IMR-90 (cell line): ENCODE measurements around the gene NUP98. TPM values are rescaled to one million over a fixed set of nuclear protein-coding genes. Genes with fewer than 3 reads are reported as not detected.

Experiments
- ATAC-seq: fragments of 200-7000 bp; cut with Tn5 transposase; 2 replicates; pipeline ENCODE4 v1.9.1; 2020; ENCODE audit warnings: low read depth, mild to moderate bottlenecking, moderate library complexity
- BruUV-seq: library from RNA; stranded (reverse); fragments of 400-500 nt; replicated peaks from 2 replicates; lab custom pipeline; 2021; lab: Mats Ljungman, UMichigan
- CTCF ChIA-PET: fragments of 300-600 bp; formaldehyde crosslinking; extraction: SDS; loops from one replicate; lab custom pipeline; 2021; ENCODE audit warnings: antibody characterized with exemption; lab: Yijun Ruan, JAX
- POLR2A ChIA-PET: fragments of 300-600 bp; sonication (Branson Sonifier 250); formaldehyde crosslinking; loops from one replicate; lab custom pipeline; 2022; ENCODE audit warnings: antibody characterized with exemption; ENCODE audit not compliant: unreplicated experiment; lab: Charles Lee
- DNase-seq: peaks from one replicate; pipeline ENCODE4 v3.0.0; 2013
- H2AFZ ChIP-seq: replicated peaks from 2 replicates; pipeline ENCODE3; 2013; ENCODE audit warnings: low read length, mild to moderate bottlenecking; ENCODE audit not compliant: poor library complexity
- H2AK5ac ChIP-seq: 2 replicates; pipeline ENCODE4 v1.6.1; 2013; ENCODE audit warnings: low read depth, low read length, inconsistent platforms
- H2AK9ac ChIP-seq: replicated peaks from 2 replicates; pipeline ENCODE3; 2013; ENCODE audit warnings: mild to moderate bottlenecking, low read depth, low read length, moderate library complexity; ENCODE audit not compliant: poor library complexity
- H2BK120ac ChIP-seq: 2 replicates; pipeline ENCODE4 v1.6.1; 2013; ENCODE audit warnings: low read depth, low read length, inconsistent platforms
- H2BK15ac ChIP-seq: 3 replicates; pipeline ENCODE4 v1.6.1; 2013; ENCODE audit warnings: low read depth, low read length, inconsistent platforms
- H2BK20ac ChIP-seq: 2 replicates; pipeline ENCODE4 v1.6.1; 2013; ENCODE audit warnings: low read depth, mild to moderate bottlenecking, inconsistent platforms, low read length, moderate library complexity
- H2BK5ac ChIP-seq: 2 replicates; pipeline ENCODE4 v1.6.1; 2013; ENCODE audit warnings: mild to moderate bottlenecking, low read depth, low read length, inconsistent platforms; ENCODE audit not compliant: poor library complexity, severe bottlenecking
- H3K14ac ChIP-seq: replicated peaks from 2 replicates; pipeline ENCODE4 v1.6.1; 2013; ENCODE audit warnings: low read depth, low read length, inconsistent platforms
- H3K18ac ChIP-seq: 2 replicates; pipeline ENCODE4 v1.6.1; 2013; ENCODE audit warnings: low read depth, low read length, control low read depth
- H3K23ac ChIP-seq: 2 replicates; pipeline ENCODE4 v1.6.1; 2013; ENCODE audit warnings: low read depth, low read length, inconsistent platforms
- H3K27ac ChIP-seq: 2 replicates; pipeline ENCODE4 v1.5.1; 2013; ENCODE audit warnings: mild to moderate bottlenecking, control low read depth, low read length; ENCODE audit not compliant: insufficient read depth
- H3K27me3 ChIP-seq: 2 replicates; pipeline ENCODE4 v1.6.1; 2013; ENCODE audit warnings: low read length; ENCODE audit not compliant: control insufficient read depth, insufficient read depth
- H3K36me3 ChIP-seq: 2 replicates; pipeline ENCODE4 v1.6.1; 2013; ENCODE audit warnings: low read length, mixed read lengths; ENCODE audit not compliant: control insufficient read depth, insufficient read depth
- H3K4ac ChIP-seq: 2 replicates; pipeline ENCODE4 v1.6.1; 2013; ENCODE audit warnings: low read depth, low read length, inconsistent platforms
- H3K4me1 ChIP-seq: 2 replicates; pipeline ENCODE4 v1.6.1; 2013; ENCODE audit warnings: low read length, mixed read lengths; ENCODE audit not compliant: control insufficient read depth, insufficient read depth
- H3K4me2 ChIP-seq: 2 replicates; pipeline ENCODE4 v1.6.1; 2013; ENCODE audit warnings: low read depth, mild to moderate bottlenecking, control low read depth, low read length, moderate library complexity
- H3K4me3 ChIP-seq: 2 replicates; pipeline ENCODE4 v1.5.1; 2013; ENCODE audit warnings: low read depth, mild to moderate bottlenecking, control low read depth, low read length, moderate library complexity; ENCODE audit not compliant: insufficient read depth
- H3K56ac ChIP-seq: 2 replicates; pipeline ENCODE4 v1.6.1; 2013; ENCODE audit warnings: low read length, inconsistent platforms; ENCODE audit not compliant: insufficient read depth; ENCODE audit errors: extremely low read depth
- H3K79me1 ChIP-seq, 2 experiments: 2 replicates each; pipeline ENCODE4 v1.6.1; 2013; ENCODE audit warnings: low read length in 2 of 2, inconsistent platforms in 1 of 2, low read depth in 1 of 2
- H3K9ac ChIP-seq: 2 replicates; pipeline ENCODE4 v1.6.1; 2013; ENCODE audit warnings: low read depth, low read length, control low read depth
- H3K9me1 ChIP-seq: 2 replicates; pipeline ENCODE4 v1.6.1; 2013; ENCODE audit warnings: low read length, inconsistent platforms; ENCODE audit not compliant: insufficient read depth
- H3K9me3 ChIP-seq: 2 replicates; pipeline ENCODE4 v1.6.1; 2013; ENCODE audit warnings: low read length; ENCODE audit not compliant: control insufficient read depth, insufficient read depth
- H4K20me1 ChIP-seq: 2 replicates; pipeline ENCODE4 v1.6.1; 2013; ENCODE audit warnings: low read length, inconsistent platforms; ENCODE audit not compliant: insufficient read depth
- H4K5ac ChIP-seq: 2 replicates; pipeline ENCODE4 v1.6.1; 2013; ENCODE audit warnings: mild to moderate bottlenecking, low read depth, low read length, control low read depth
- H4K8ac ChIP-seq, 2 experiments: 2 replicates each; pipeline ENCODE4 v1.6.1; 2013; ENCODE audit warnings: low read depth in 2 of 2, low read length in 2 of 2, control low read depth in 1 of 2, inconsistent platforms in 1 of 2
- H4K91ac ChIP-seq: 2 replicates; pipeline ENCODE4 v1.6.1; 2013; ENCODE audit warnings: low read depth, low read length, inconsistent platforms; ENCODE audit not compliant: insufficient read depth
- BHLHE40 ChIP-seq: fragments of 150-350 bp; IDR thresholded peaks from 2 replicates; pipeline ENCODE4 v1.6.1; 2016; ENCODE audit warnings: mild to moderate bottlenecking, low read depth, low read length
- CEBPB ChIP-seq: IDR thresholded peaks from 2 replicates; pipeline ENCODE4 v1.6.1; 2012; ENCODE audit warnings: low read depth, low read length, improper control_type of control experiment
- CHD1 ChIP-seq: IDR thresholded peaks from 2 replicates; pipeline ENCODE4 v1.6.1; 2012; ENCODE audit warnings: low read depth, low read length, improper control_type of control experiment
- FOS ChIP-seq: fragments of 150-350 bp; IDR thresholded peaks from 2 replicates; pipeline ENCODE4 v1.6.1; 2016; ENCODE audit warnings: low read depth, low read length
- MAFK ChIP-seq: IDR thresholded peaks from 2 replicates; pipeline ENCODE4 v1.6.1; 2012; ENCODE audit warnings: low read depth, low read length, improper control_type of control experiment
- NFE2L2 ChIP-seq: fragments of 150-350 bp; IDR thresholded peaks from 2 replicates; pipeline ENCODE4 v1.6.1; 2016; ENCODE audit warnings: low read depth, mild to moderate bottlenecking, low read length
- RAD21 ChIP-seq: IDR thresholded peaks from 2 replicates; pipeline ENCODE4 v1.6.1; 2012; ENCODE audit warnings: low read length, improper control_type of control experiment
- RFX5 ChIP-seq: IDR thresholded peaks from 2 replicates; pipeline ENCODE4 v1.8.0; 2012; ENCODE audit warnings: low read depth, mild to moderate bottlenecking, low read length, moderate library complexity
- WGBS, 2 experiments: methylation state at CpG; one replicate each; pipeline versions ENCODE4 v1.1.5 to v1.1.7; 2013; ENCODE audit warnings: missing lambda C conversion rate in 2 of 2; ENCODE audit not compliant: insufficient read length in 1 of 2; ENCODE audit errors: extremely low coverage in 2 of 2; 5-methylcytosine and 5-hydroxymethylcytosine counted together
- dilution Hi-C: fragments of 300-500 bp; cut with HindIII; formaldehyde crosslinking; loops from one replicate; pipeline ENCODE4 v1.14.3; 2018; ENCODE audit warnings: low sequenced_read_pairs; ENCODE audit not compliant: unreplicated experiment
- in situ Hi-C: fragments of 300-500 bp; cut with MboI; formaldehyde crosslinking; loops from 3 replicates; pipeline ENCODE4 v1.14.3; 2019; ENCODE audit warnings: low sequenced_read_pairs, inconsistent platforms, mixed read lengths
- intact Hi-C: fragments of 100-400 bp; cut with micrococcal nuclease; formaldehyde crosslinking; loops from 2 replicates; pipeline ENCODE4 v1.10.0; 2022
- polyA plus RNA-seq, 3 experiments: library from polyadenylated mRNA; depleted of rRNA; stranded (reverse); fragments of >200 nt; gene quantifications; 2 replicates each; pipeline ENCODE4 v1.2.3, GENCODE V29; 2012; ENCODE audit warnings: low replicate concordance in 1 of 3
- total RNA-seq: library from RNA; depleted of rRNA; stranded (reverse); fragments of >200 nt; gene quantifications from 2 replicates; pipeline ENCODE4 v1.2.3, GENCODE V29; 2012
- TF ChIP-seq, protein P1 (sequence below): fragments of 150-350 bp; IDR thresholded peaks from 2 replicates; pipeline ENCODE4 v1.6.1; 2017; ENCODE audit warnings: mild to moderate bottlenecking, antibody characterized with exemption, low read length, low read depth

Gene NUP98
- total and polyA plus RNA-seq, 2 of the 4 experiments (the other 2 are of a cell fraction) = 103 to 138 TPM

DNA sequence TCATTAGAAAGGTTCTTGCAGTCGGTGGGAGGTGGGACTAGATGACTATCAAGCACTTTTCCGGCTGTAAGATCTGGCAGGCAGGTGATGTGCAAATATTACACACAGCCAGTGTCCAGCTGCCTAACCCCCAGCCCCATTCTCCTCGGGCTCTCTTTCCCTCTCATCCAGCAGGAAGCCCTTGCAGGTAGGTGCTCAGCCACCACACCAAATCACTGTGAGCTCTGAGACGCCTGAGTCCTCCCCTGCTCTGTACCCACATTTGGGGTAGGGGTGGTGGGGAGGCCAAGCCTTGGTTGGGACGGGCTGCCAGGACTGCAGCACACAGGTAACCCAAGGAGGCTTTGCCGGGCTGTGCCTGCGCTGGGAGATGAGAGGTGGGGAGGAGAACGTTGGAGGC, 156.2 kb downstream of the NUP98 start:
- H3K56ac ChIP-seq = no peak overlapping the region
- no peak overlapping the region for H4K5ac ChIP-seq
- no peak overlapping the region for H3K14ac ChIP-seq
- no peaks in the 10 kb centered on the region for H3K9me3 ChIP-seq
- no peak overlapping the region for H2BK5ac ChIP-seq
- H4K8ac ChIP-seq = no peak overlapping the region
- no peaks in the 10 kb centered on the region for H4K20me1 ChIP-seq
- H2BK120ac ChIP-seq = no peak overlapping the region
- H4K91ac ChIP-seq = no peak overlapping the region
- DNase-seq (no peak), ATAC-seq (no peak)
- no peak overlapping the region for H3K27ac ChIP-seq
- no peaks in the 10 kb centered on the region for H3K36me3 ChIP-seq
- no peak overlapping the region for H2AK9ac ChIP-seq
- no peak overlapping the region for H2BK20ac ChIP-seq
- in situ Hi-C loops (no loop called here), intact Hi-C loops (no loop called here), dilution Hi-C loops (no loop called here)
- H3K23ac ChIP-seq = no peak overlapping the region
- no peak overlapping the region for H3K18ac ChIP-seq
- peak overlapping the region; percentile 27 for H2AFZ ChIP-seq
- no peak overlapping the region for H3K4me2 ChIP-seq
- BruUV-seq = no TSS peak
- H3K4me3 ChIP-seq = no peak overlapping the region
- H2BK15ac ChIP-seq = no peak overlapping the region
- POLR2A ChIA-PET = no interaction called here
- TF ChIP-seq FOS (no peak), RAD21 (no peak), MAFK (no peak), CHD1 (no peak), CEBPB (no peak), BHLHE40 (no peak), RFX5 (no peak), NFE2L2 (no peak)
- TF ChIP-seq, protein P1, sequence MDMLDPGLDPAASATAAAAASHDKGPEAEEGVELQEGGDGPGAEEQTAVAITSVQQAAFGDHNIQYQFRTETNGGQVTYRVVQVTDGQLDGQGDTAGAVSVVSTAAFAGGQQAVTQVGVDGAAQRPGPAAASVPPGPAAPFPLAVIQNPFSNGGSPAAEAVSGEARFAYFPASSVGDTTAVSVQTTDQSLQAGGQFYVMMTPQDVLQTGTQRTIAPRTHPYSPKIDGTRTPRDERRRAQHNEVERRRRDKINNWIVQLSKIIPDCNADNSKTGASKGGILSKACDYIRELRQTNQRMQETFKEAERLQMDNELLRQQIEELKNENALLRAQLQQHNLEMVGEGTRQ = no peak
- no peaks in the 10 kb centered on the region for H3K9me1 ChIP-seq
- 71% methylated on average over 3 of the region's 8 CpGs; no CpG with 5 or more reads in 1 of the 2 experiments for WGBS, 2 experiments
- CTCF ChIA-PET = no interaction called here
- H3K4ac ChIP-seq = no peak overlapping the region
- no peak overlapping the region for H2AK5ac ChIP-seq
- H3K9ac ChIP-seq = no peak overlapping the region
- H3K27me3 ChIP-seq = peaks cover 53% of the 10 kb centered on the region
- H3K4me1 ChIP-seq = peaks cover 3% of the 10 kb centered on the region
- no peaks in the 10 kb centered on the region for H3K79me1 ChIP-seq
